Measurements from ENCODE around the gene COG8.

DNA sequence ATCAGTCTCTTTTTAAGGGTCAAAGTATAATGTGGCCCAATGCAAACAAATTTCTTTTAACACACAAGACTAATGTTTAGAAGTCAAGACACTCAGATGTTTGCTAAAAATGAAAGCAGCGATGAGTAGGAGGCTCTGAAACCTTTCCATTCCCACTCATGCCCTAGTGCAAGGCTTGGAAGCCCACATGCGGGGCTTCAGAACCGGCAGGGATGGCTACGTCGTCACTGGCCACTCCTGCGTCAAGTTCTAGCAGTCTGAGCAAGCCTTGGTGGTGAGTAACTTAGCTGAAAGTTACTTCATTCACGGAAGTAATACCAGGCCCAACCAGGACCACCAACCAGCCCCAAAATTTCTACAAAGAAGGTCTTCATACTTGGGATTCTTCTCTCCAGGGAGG, 27.1 kb upstream of the COG8 start:
- no peak for TF ChIP-seq POLR2A (IDR thresholded peaks at IDR 0.05)
- TF ChIP-seq, protein P1, sequence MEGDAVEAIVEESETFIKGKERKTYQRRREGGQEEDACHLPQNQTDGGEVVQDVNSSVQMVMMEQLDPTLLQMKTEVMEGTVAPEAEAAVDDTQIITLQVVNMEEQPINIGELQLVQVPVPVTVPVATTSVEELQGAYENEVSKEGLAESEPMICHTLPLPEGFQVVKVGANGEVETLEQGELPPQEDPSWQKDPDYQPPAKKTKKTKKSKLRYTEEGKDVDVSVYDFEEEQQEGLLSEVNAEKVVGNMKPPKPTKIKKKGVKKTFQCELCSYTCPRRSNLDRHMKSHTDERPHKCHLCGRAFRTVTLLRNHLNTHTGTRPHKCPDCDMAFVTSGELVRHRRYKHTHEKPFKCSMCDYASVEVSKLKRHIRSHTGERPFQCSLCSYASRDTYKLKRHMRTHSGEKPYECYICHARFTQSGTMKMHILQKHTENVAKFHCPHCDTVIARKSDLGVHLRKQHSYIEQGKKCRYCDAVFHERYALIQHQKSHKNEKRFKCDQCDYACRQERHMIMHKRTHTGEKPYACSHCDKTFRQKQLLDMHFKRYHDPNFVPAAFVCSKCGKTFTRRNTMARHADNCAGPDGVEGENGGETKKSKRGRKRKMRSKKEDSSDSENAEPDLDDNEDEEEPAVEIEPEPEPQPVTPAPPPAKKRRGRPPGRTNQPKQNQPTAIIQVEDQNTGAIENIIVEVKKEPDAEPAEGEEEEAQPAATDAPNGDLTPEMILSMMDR (IDR thresholded peaks at IDR 0.05): no peak
